SKM-1 treated with dmso at 0.1 percent for 144 hours (cell line): ENCODE results near the gene LIPA.
A peak's percentile ranks its signal among the peaks of the same experiment; 100 is the strongest.
"Not testable (repeated sequence)": the region's sequence is repeated elsewhere in the genome, so short reads cannot be mapped to it uniquely, and the experiment has no call there.

Source experiments
- DNase-seq: peaks from one replicate; lab custom pipeline; 2025; ENCODE audit not compliant: unreplicated experiment; lab: John Stamatoyannopoulos, UW

The LIPA gene

DNA sequence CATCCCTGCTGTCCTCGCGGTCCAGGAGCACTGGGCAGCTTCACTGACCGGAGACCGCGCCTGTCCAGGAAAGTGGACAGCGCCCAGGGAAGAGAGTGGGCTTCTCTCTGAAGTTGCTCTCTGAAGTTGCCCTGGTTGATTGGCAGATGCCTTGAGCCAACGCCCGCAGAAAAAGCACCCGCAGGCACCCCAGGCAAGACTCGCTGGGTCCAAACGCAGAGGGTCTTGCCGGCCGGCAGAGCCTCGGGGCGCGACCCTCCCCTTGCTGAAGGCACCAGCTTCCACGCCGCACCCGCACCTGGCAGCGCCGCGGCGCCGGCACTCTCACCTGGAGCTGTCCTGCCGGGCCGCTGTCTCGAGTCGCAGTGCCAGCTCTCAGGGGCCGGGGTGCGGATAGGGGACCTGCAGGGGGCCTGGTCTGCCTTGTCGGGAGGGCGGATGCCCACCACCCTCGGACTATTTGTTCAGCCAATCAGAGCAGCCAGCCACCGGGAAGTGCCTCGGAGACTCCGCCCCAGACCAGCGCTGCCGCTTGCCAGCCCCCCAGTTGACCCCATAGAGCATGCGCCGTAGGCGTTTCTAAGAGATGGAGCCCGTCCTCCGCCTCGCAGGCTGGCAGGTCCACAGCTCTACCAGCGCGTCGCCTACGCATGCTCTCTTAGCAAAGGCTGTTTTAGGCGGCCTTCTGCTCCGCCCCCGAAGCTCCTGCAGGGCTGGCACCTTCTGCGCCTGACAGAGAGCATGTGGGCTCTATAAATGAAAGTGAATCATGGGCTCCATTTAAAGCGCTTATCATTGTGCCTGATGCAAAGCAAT lies at the start of gene LIPA:
Gene LIPA (minus strand): TSS at position 367 of the 816 bp plus-strand sequence. CDS start 4,127 bp downstream, outside the sequence.
- peak; percentile 97 for DNase-seq

DNA sequence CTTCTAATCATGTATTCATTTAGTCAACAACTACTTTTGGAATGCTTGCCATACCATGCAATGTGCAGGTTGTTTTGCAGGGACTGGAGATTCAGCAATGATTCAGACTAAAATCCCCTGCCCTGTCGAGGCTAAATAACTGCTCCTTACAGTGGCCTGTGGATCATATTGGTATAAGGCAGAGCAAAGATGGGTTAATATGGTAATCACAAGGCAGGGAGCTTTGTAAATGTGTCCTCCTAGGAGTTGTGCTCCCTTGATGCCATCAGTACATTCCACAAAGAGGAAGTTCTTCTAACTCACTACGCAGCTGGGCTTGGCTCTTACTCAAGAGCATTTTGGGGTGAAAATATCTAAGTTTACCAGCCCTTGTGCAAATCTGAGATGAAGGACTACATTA lies 49.7 kb upstream of the LIPA start:
- DNase-seq, result peak; percentile 65

DNA sequence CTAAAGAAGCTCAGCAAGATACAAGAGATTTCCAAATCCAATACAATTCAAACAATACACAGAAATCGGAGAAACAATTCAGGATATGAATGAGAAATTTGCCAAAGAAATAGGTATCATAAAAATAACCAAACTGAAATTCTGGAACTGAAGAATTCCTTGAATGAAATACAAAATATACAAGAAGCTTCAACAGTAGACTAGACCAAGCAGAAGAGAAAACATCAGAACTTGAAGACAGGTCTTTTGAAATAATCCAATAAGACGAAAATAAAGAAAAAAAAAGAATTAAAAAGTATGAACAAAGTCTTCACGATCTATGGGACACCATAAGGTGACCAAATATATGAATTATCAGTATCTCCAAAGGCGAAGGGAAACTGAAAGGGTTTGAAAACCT lies 47.5 kb upstream of the LIPA start:
- DNase-seq, result no peak

DNA sequence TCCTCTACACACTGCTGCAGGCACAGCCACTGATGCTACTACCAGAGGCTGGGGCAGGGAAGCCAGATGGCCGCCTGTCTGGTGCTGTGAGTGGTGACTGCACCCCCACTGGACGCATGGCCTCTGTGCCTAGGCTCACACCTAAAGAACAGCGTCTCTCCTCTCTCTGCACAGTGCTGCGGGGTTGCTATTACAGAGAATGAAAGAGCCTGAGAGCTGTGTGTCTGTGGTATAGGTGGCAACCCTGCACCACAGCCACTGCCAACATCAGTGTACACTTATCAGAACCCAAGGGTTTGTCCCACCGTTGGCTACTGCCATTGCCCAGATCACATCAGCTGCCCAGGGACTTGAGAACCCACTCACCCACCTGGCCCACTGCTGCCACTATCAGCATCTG lies 46.2 kb upstream of the LIPA start:
- no peak for DNase-seq

DNA sequence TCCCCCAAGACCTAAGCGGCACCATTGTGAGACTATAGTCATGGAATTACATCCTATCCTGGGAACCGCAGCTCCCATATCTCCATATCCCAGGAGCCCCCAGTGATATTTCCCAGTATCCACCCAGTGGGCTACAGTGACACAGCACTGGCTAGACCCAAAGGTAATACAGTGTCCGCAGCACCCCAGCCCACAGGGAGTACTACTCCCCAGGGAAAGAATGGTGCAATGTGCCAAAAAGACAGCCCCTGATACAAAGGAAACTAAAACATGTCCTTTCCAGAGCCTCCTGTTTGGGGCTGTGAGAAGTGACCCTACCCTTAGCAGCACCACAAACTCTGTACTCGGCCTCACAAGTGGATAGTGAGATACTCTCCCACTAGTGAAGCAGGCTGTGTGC lies 45.8 kb upstream of the LIPA start:
- no peak for DNase-seq

DNA sequence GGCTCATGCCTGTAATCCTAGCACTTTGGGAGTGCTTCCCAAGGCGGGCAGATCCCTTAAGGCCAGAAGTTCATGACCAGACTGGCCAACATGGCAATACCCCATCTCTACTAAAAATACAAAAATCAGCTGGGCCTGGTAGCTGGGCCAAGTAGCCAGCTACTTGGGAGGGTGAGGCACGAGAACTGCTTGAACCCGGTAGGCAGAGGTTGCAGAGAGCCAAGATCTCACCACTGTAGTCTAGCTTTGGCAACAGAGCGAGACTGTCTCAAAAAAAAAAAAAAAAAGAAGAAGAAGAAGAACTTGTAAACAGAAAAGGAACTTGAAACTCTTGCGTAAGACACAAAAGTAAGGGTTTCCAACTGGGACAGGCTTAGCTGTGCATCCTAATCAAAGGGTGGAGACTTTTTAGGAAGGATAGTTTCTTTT lies 44.7 kb upstream of the LIPA start:
- peak; percentile 80 for DNase-seq

DNA sequence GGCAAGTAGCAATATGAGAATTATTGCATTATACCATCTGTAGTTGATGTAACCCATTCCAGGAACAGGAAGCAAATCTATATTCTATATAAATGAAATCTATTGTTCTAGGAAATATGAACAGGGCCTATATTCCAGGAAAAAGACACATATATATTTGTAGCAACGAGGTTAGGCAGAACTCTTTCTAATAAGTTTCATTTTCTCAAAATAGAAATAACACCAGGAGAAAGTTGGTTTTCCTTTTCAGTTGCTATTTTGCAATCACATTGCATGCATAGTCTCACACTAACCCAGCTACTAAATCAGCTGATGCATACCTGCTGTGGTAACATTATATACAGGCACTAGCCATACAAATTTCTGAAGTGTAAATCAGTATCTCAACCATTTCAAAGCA lies 44.0 kb upstream of the LIPA start:
- DNase-seq, result peak; percentile 38

DNA sequence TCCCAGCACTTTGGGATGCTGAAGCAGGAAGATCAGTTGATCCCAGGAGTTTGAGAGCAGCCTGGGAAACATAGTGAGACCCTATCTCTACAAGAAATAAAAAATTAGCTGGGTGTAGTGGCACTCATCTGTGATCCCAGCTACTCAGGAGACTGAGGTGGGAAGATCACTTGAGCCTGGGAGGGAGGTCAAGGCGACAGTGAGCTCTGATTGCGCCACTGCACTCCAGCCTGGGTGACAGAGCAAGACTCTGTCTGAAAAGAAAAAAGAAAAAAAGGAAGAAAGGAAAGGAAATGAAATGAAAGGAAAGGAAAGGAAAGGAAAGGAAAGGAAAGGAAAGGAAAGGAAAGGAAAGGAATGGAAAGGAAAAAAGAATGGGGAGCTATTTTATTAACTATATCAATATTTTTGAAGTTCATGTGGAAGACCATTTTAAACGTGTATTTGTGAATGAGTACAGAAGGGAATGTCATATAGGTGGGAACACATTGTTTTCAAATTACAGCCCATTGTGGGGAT lies 43.2 kb upstream of the LIPA start:
- no peak for DNase-seq

DNA sequence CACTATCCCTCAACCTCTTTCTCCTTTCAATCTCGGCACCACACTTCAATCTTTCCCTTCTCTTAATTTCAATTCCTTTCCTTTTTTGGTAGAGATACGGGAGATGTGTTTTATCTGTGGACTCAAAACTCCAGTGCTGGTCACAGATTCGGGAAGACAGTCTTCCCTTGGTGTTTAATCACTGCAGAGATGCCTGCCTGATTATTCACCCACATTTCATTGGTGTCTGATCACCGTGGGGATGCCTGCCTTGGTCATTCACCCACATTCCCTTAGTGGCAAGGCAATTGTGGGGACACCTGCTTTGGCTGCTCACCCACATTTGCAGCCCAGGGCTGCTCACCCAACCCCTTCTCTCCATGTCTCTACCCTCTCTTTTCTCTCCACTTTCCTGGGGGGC lies 33.7 kb upstream of the LIPA start:
- not testable (repeated sequence) for DNase-seq

DNA sequence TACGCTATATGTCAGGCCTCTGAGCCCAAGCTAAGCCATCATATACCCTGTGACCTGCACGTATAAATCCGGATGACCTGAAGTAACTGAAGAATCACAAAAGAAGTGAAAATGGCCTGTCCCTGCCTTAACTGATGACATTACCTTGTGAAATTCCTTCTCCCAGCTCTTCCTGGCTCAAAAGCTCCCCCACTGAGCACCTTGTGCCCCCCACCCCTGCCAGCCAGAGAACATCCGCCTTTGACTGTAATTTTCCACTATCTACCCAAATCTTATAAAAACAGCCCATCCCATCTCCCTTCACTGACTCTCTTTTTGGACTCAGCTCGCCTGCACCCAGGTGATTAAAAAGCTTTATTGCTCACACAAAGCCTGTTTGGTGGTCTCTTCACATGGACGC lies 33.1 kb upstream of the LIPA start:
- not testable (repeated sequence) for DNase-seq

DNA sequence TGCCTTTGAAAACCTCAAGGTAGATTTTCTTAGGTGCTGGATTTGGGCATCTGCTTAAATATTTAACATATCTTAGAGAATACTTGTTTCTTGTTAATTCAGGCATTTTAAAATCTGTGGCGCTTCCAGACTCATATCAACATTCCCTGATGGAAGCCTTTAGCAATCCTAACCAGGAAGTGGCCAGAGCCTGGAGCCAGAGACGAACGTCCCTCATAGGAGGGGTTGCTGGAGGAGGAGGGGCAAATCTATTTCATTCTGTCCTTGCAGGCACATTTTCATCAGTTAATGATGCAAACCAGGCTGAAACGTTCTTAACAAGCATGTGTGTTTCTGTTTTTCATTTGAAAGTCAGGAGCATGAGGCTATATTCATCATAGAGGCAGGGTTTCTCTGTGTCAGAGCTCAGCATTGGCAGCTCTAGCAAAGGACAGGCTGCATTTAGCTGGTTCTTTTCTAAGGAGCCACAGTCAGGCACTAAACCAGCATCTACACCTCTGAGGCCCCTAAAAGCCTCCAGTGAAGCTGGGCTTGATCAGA lies 32.4 kb upstream of the LIPA start:
- DNase-seq, result no peak

DNA sequence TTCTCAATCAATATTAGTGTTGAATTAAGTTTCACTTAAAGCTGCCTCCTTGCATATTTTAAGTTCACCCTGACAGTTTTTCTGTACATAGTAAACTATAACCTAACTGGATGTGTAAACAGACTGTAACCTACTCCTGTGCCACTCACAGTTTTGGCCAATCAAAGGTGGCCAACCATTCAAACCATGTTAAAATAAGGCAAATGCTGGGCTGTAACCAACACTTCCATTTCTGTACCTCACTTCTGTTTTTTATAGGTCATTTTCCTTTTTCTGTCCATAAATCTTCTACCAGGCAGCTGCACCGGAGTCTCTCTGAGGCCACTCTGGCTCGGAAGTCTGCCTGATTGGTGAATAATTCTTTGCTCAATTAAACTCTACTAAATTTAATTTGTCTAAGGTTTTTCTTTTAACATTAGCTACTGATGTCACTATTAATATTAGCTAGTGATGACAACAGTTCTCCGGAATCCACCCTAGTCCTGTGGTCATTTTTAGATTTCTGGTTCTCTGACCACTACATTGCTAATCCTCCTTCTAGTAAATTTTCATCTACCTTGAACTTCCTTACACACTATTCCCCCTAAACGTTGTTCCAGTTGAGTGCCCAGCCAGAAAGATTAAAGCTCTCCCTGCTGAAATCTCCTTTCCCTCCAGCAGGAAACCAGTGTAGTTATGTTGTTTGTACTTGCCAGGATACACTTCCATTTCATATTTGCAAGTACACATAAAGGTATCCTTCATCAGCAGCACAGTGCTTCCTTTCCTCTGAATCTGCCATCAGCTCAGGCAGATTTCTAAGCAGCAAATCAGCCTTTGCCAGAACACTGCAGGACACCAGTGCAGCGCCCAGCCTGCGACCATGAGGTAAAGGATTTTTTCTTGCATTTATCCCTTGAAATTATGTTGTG lies 31.7 kb upstream of the LIPA start:
- DNase-seq, result no peak

DNA sequence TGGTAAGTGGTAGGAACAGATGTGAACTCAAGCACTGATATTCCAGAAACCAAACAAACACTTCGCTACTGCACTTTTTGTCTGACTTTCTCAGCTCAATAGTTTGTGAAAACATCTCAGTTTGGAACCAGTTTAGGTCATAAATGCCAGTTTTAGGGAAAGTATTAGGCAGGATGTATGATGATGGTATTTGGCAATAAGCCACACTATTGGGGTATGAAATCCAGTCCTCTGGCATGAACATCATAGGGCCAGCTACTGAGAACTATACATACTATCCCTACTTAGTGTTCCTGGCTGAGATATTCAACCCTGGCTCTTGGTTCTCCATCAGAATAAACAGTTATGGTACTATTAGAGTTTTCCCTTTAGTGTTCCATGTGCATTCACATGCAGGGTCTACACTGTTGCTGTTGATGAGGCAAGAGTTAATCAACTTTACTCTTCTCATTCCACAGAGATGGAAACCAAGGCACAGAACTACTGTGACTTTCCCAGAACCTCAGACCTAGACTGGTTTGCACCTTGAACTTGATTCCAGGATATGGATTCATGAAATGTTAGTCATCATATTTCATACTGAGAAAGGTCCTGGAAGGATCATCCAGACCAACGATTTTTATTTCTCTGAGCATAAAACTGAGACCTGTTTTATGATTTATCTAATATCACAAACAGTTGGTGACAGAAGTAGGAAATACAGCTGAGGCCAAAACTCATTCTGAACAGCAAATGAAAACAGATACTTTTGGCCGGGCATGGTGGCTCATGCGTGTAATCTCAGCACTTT lies 30.2 kb upstream of the LIPA start:
- DNase-seq, result no peak

DNA sequence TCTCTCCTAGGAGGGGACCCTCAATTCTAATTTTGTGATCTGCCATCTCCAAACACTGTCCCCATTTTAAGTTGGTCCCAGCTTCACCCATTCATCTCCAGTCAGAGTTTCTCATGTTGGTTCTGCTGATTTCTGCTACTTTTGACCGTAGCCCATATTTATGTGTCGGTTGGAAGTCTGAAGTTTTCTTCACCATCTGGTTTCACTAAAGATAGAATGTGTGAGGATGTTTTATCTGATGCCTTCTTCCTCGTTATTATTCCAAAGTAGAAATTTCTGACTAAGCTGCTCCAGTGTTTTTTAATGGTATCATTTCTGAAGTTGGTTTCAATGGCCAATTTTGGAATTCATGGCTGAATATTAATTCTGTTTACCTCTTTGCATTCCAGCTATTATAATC lies 28.9 kb upstream of the LIPA start:
- DNase-seq, result no peak

DNA sequence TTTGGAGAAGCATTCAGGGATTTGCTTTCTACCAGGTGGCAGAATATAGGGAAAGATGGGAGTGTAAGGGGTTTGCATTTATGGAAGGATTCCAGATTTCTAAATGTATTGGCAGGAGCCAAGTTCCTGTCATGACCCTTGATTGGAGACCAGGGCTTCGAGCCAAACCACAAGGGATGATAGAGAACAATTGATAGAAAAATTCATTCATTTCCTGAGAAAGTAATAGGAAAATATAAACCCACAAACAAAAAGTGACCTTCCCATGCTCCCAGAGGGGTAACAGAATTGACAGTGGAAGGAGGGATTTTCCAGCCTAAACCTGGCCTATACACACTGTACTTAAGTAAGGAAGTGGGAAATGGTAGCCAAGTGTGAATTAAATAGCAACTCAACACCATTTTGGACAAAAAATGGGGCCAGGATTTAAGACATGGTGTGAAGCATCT lies 27.9 kb upstream of the LIPA start:
- no peak for DNase-seq

DNA sequence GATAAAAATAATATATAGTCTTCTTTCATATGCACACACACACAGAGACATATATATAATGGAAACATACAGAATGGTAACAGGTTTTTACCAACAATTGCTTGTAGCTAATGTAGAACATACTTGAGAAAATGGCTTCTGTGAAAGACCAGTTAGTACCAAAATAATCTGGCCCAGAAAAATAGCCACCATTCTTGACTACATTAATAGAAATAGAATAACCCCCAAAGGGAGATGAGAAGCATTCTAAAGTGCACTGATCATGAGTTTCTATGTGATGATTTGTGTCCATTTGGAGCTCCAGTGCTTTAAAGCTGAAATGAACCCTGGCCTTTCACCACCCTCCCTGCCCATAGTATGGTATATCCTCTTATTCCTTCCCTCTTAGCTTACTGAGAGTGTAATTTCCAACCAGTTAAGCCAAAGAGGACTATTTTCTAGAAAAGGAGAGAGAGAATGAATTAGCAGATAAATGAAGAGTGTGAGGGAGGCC lies 27.4 kb upstream of the LIPA start:
- DNase-seq, result no peak

DNA sequence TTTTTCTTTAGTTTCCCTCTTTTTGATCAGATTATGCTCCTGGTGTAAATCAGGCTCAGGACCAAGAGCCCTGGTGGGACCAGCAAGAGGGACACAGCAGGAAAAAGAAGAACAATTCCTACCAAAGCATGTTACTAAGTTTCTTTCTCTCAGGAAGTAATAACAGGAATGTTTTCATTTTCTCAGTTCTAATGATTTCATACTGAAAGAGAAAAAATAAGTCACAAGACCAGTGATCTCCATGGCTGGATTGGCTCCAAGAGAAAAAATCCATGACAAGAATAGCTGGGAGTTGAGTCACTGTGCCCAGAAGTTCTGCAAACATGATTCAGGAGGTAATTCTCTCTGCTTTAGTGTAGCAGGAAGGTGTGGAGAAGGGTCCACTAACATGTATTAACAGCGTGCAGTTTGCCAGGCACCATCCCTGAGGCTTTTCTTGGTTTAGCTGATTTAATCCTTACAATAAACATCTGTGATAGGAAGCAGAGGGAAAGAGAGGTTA lies 26.5 kb upstream of the LIPA start:
- no peak for DNase-seq

DNA sequence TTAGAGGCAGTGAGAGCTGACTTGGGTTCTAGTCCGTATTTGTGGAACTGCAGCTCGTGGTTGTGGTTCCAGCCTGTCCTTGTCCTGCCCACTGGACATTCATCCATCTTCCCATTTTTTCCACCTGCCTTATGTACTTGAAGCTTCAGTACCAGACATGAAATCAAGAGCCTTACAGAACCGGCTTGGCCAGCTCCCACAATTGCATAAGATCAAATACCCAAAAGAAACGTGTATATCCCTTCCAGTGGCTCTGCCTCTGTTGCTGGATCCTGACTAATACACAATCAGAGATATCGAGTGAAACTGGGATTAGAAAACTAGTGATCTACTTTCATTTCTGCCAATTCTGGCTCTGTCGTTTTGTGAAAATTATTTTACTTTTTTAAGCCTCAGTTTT lies 23.8 kb upstream of the LIPA start:
- no peak for DNase-seq

DNA sequence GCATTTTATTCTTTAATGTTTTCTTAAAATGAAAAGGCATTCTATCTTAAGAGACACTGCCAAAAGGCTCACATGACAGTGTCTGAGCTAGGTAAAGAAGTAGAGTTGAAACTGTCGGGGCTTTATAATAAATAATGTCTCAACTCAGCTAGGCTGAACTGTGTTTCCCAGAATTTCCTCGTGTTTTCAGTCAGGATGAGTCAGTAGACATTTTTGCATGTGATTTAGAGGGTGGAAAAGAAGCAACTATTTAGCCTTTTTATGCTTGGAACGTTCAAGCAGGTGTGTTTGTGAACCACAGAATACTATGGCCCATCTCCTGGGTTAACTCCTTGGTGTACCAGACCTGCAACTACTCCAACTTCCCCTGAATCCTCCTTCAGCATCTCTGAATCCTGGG lies 23.4 kb upstream of the LIPA start:
- DNase-seq, result no peak

DNA sequence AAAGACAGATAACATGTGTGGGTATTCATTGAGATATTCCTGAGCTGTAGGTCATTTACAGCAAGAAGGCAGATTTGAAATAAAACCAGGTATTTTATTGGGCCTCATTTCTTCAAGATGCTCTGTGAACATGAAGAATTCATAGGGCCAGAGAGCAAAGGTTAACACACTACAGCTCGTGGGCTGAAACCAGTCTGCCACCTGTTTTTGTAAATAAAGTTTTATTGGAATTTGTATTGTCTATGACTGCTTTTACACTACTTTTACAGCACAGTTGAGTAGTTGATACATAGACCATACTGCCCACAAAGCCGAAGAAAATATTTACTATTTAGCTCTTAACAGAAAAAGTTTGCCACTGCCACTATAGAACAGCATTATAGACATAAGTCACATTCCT lies 22.1 kb upstream of the LIPA start:
- DNase-seq, result no peak
